NOMO-1 (cell line): ENCODE data around the gene ZFHX3.
A peak's percentile ranks its signal among the peaks of the same experiment; 100 is the strongest.

Experiments
- DNase-seq, 2 experiments: peaks; one replicate each; lab custom pipeline; 2025; ENCODE audit not compliant: unreplicated experiment in 2 of 2; lab: John Stamatoyannopoulos, UW

The ZFHX3 gene

GRCh38 chr16:73057291-73058210 is 9.6 kb upstream of the ZFHX3 start:
- peak in 1 of 2 experiments; percentile 6 for DNase-seq

- no peak for DNase-seq
These were observed 9.0 kb upstream of the ZFHX3 start for GRCh38 chr16:73056921-73057290.

- no peak for DNase-seq
These were observed 8.5 kb upstream of the ZFHX3 start for GRCh38 chr16:73056448-73056847.

- peak in 1 of 2 experiments; percentile 24 for DNase-seq
These were observed 7.0 kb upstream of the ZFHX3 start for GRCh38 chr16:73054813-73055482.

- DNase-seq, result no peak
These were observed 6.5 kb upstream of the ZFHX3 start for GRCh38 chr16:73054498-73054812.

GRCh38 chr16:73054125-73054484 is 6.2 kb upstream of the ZFHX3 start:
- DNase-seq, result no peak

GRCh38 chr16:73053364-73054124 is 5.6 kb upstream of the ZFHX3 start:
- DNase-seq, result no peak

- DNase-seq, result no peak
These were observed 5.1 kb upstream of the ZFHX3 start for GRCh38 chr16:73053038-73053363.

GRCh38 chr16:73052576-73052975 is 4.6 kb upstream of the ZFHX3 start:
- DNase-seq, result no peak

- DNase-seq, result no peak
These were observed 4.0 kb upstream of the ZFHX3 start for GRCh38 chr16:73051961-73052360.

- no peak for DNase-seq
These were observed 3.3 kb upstream of the ZFHX3 start for GRCh38 chr16:73051226-73051625.

GRCh38 chr16:73050201-73051099 is 2.5 kb upstream of the ZFHX3 start:
- DNase-seq, result no peak

GRCh38 chr16:73049511-73049910 is 1.6 kb upstream of the ZFHX3 start:
- DNase-seq, result no peak

GRCh38 chr16:73049091-73049490 is 1.2 kb upstream of the ZFHX3 start:
- no peak for DNase-seq

- no peak for DNase-seq
These were observed 558 bp upstream of the ZFHX3 start for GRCh38 chr16:73048292-73049080.

GRCh38 chr16:73047221-73047535 is 750 bp downstream of the ZFHX3 start:
- DNase-seq, result no peak

GRCh38 chr16:73046849-73047214 is 1.1 kb downstream of the ZFHX3 start:
- no peak for DNase-seq

- DNase-seq, result no peak
These were observed 1.6 kb downstream of the ZFHX3 start for GRCh38 chr16:73046202-73046848.

GRCh38 chr16:73043828-73044467 is 4.0 kb downstream of the ZFHX3 start:
- DNase-seq, result no peak
